ENCODE data around the gene REXO5. TPM values are rescaled to one million over a fixed set of nuclear protein-coding genes. Genes with fewer than 3 reads are reported as not detected.
"Not testable (repeated sequence)": the region's sequence is repeated elsewhere in the genome, so short reads cannot be mapped to it uniquely, and the experiment has no call there.

The REXO5 gene
- total RNA-seq, 3 donors from 2014 or later: 3.0 to 6.9 (median 4.1) TPM

- no peaks in the 10 kb centered on the region for H3K9me3 ChIP-seq
- peaks cover 8% of the 10 kb centered on the region for H3K4me1 ChIP-seq (ENCODE audit: low read depth)
- no peaks in the 10 kb centered on the region for H3K36me3 ChIP-seq (ENCODE audit: low read depth)
- TF ChIP-seq CTCF (IDR thresholded peaks at IDR 0.05): peak; percentile 10
- H3K4me3 ChIP-seq: no peak within 1 kb of the TSS
- intact Hi-C loops (cut with DNase I, micrococcal nuclease): no loop called here
- ATAC-seq: peak; percentile 99
- DNase-seq: peak in 2 of 3 donors; percentile 39 to 89
Measured at GRCh38 chr16:20763461-20764232, 42.7 kb upstream of the REXO5 start, which contains the start of gene ACSM3. Gene ACSM3 (plus strand): TSS chr16:20764014. CDS start chr16:20770035, 6,021 bp downstream.

- H3K4me1 ChIP-seq (ENCODE audit: low read depth); H3K36me3 ChIP-seq (ENCODE audit: low read depth); DNase-seq; ATAC-seq; H3K4me3 ChIP-seq; intact Hi-C loops (cut with DNase I, micrococcal nuclease); H3K9me3 ChIP-seq: not testable (repeated sequence)
Measured at GRCh38 chr16:20764448-20764847, 41.9 kb upstream of the REXO5 start.

GRCh38 chr16:20765732-20766131, 40.6 kb upstream of the REXO5 start:
- ATAC-seq (no peak), DNase-seq (no peak)
- no peaks in the 10 kb centered on the region for H3K9me3 ChIP-seq
- TF ChIP-seq CTCF (IDR thresholded peaks at IDR 0.05): no peak
- no peaks in the 10 kb centered on the region for H3K36me3 ChIP-seq (ENCODE audit: low read depth)
- H3K4me1 ChIP-seq (ENCODE audit: low read depth): peaks cover 8% of the 10 kb centered on the region
- intact Hi-C loops (cut with DNase I, micrococcal nuclease): no loop called here
- no peak overlapping the region for H3K4me3 ChIP-seq

GRCh38 chr16:20766294-20766693, 40.0 kb upstream of the REXO5 start:
- TF ChIP-seq CTCF (IDR thresholded peaks at IDR 0.05): no peak
- ATAC-seq (no peak), DNase-seq (no peak)
- Histone ChIP-seq H3K4me1 (ENCODE audit: low read depth) (peaks cover 8% of the 10 kb centered on the region), H3K36me3 (ENCODE audit: low read depth) (no peaks in the 10 kb centered on the region), H3K4me3 (no peak overlapping the region), H3K9me3 (no peaks in the 10 kb centered on the region)
- intact Hi-C loops (cut with DNase I, micrococcal nuclease): no loop called here

GRCh38 chr16:20767577-20767976, 38.8 kb upstream of the REXO5 start:
- DNase-seq: no peak
- ATAC-seq: no peak
- Histone ChIP-seq H3K4me1 (ENCODE audit: low read depth) (peaks cover 7% of the 10 kb centered on the region), H3K36me3 (ENCODE audit: low read depth) (no peaks in the 10 kb centered on the region), H3K9me3 (no peaks in the 10 kb centered on the region), H3K4me3 (no peak overlapping the region)
- intact Hi-C loops (cut with DNase I, micrococcal nuclease): no loop called here
- no peak for TF ChIP-seq CTCF (IDR thresholded peaks at IDR 0.05)

GRCh38 chr16:20768121-20768520, 38.2 kb upstream of the REXO5 start:
- peaks cover 2% of the 10 kb centered on the region for H3K4me1 ChIP-seq (ENCODE audit: low read depth)
- no peak for ATAC-seq
- no peak for TF ChIP-seq CTCF (IDR thresholded peaks at IDR 0.05)
- no peaks in the 10 kb centered on the region for H3K9me3 ChIP-seq
- intact Hi-C loops (cut with DNase I, micrococcal nuclease): no loop called here
- DNase-seq: no peak
- H3K4me3 ChIP-seq: no peak overlapping the region
- H3K36me3 ChIP-seq (ENCODE audit: low read depth): no peaks in the 10 kb centered on the region
